ENCODE results near the gene SLC10A7. TPM values are rescaled to one million over a fixed set of nuclear protein-coding genes. Genes with fewer than 3 reads are reported as not detected.

The SLC10A7 gene
- total and polyA plus RNA-seq, 2 of the 4 experiments (the other 2 are of a cell fraction), result 5.2 to 8.4 TPM

DNA sequence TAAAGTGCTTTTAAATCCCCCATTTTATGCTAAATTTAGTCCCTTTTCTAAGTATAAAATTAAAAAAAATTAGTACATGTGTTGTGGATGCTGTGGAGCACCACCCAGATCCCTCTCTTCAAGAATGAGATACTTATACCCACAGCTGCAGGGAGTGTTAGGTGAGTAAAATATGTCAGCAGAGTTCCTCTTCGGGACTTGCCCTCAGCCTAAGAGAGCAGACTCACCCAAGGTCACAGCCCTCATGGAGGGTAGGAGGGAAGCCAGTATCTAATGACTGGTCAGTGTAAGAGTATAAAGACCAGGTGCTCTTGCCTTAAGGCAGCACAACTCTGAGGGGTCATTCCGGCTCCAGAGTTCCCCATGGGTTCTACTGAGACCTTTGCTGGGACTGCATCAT is 218.9 kb downstream of the SLC10A7 start:
- 83% methylated on average over 2 of the region's 2 CpGs; no CpG with 5 or more reads in 1 of the 2 experiments for WGBS, 2 experiments (ENCODE audit: extremely low coverage in 2 of 2, insufficient read length in 1 of 2)

More for the DNA sequence above, 218.9 kb downstream of the SLC10A7 start:
- intact Hi-C loops (cut with micrococcal nuclease) (no loop called here), dilution Hi-C loops (cut with HindIII; ENCODE audit: low sequenced_read_pairs, unreplicated experiment) (no loop called here), in situ Hi-C loops (cut with MboI; ENCODE audit: low sequenced_read_pairs) (no loop called here)
- no peak for ATAC-seq (ENCODE audit: low read depth)
- Histone ChIP-seq H3K27me3 (ENCODE audit: control insufficient read depth, insufficient read depth, low read length) (no peaks in the 10 kb centered on the region), H4K91ac (ENCODE audit: insufficient read depth, low read depth, low read length) (no peak overlapping the region), H3K18ac (ENCODE audit: low read depth, low read length) (no peak overlapping the region), H2BK15ac (ENCODE audit: low read depth, low read length) (no peak overlapping the region), H3K14ac (replicated peaks; ENCODE audit: low read depth, low read length) (no peak overlapping the region), H3K4ac (ENCODE audit: low read depth, low read length) (no peak overlapping the region), H2AK9ac (replicated peaks; ENCODE audit: low read depth, low read length, poor library complexity) (no peak overlapping the region), H2AFZ (replicated peaks; ENCODE audit: low read length, poor library complexity) (no peak overlapping the region), H3K4me1 (ENCODE audit: control insufficient read depth, insufficient read depth, low read length) (no peaks in the 10 kb centered on the region), H3K4me3 (ENCODE audit: insufficient read depth, low read depth, low read length) (no peak overlapping the region), H3K9me3 (ENCODE audit: control insufficient read depth, insufficient read depth, low read length) (no peaks in the 10 kb centered on the region), H4K8ac (ENCODE audit: low read depth in 2 of 2, low read length in 2 of 2) (no peak overlapping the region), H4K5ac (ENCODE audit: low read depth, low read length) (no peak overlapping the region), H4K20me1 (ENCODE audit: insufficient read depth, low read length) (no peaks in the 10 kb centered on the region), H3K27ac (ENCODE audit: insufficient read depth, low read length) (no peak overlapping the region), H2BK20ac (ENCODE audit: low read depth, low read length) (no peak overlapping the region), H3K36me3 (ENCODE audit: control insufficient read depth, insufficient read depth, low read length) (no peaks in the 10 kb centered on the region), H3K79me1 (ENCODE audit: low read depth in 1 of 2, low read length in 2 of 2) (no peaks in the 10 kb centered on the region), H3K9ac (ENCODE audit: low read depth, low read length) (no peak overlapping the region), H3K9me1 (ENCODE audit: insufficient read depth, low read length) (no peaks in the 10 kb centered on the region), H3K23ac (ENCODE audit: low read depth, low read length) (no peak overlapping the region), H3K4me2 (ENCODE audit: low read depth, low read length) (no peak overlapping the region), H2BK120ac (ENCODE audit: low read depth, low read length) (no peak overlapping the region), H2AK5ac (ENCODE audit: low read depth, low read length) (no peak overlapping the region), H3K56ac (ENCODE audit: extremely low read depth, insufficient read depth, low read length) (no peak overlapping the region), H2BK5ac (ENCODE audit: low read depth, low read length, poor library complexity, severe bottlenecking) (no peak overlapping the region)
- no TSS peak for BruUV-seq (replicated peaks)
- ChIA-PET CTCF (no interaction called here), POLR2A (ENCODE audit: unreplicated experiment) (no interaction called here)
- DNase-seq, result no peak
- no peak for TF ChIP-seq MAFK (IDR thresholded peaks at IDR 0.05; ENCODE audit: low read depth, low read length)
- TF ChIP-seq POLR2A (IDR thresholded peaks at IDR 0.05; ENCODE audit: low read depth, low read length), result no peak
- no peak for TF ChIP-seq CHD1 (IDR thresholded peaks at IDR 0.05; ENCODE audit: low read depth, low read length)
- no peak for TF ChIP-seq NFE2L2 (IDR thresholded peaks at IDR 0.05; ENCODE audit: low read depth, low read length)
- TF ChIP-seq CEBPB (IDR thresholded peaks at IDR 0.05; ENCODE audit: low read depth, low read length), result no peak
- no peak for TF ChIP-seq RCOR1 (IDR thresholded peaks at IDR 0.05; ENCODE audit: insufficient replicate concordance, low read length)
- no peak for TF ChIP-seq FOS (IDR thresholded peaks at IDR 0.05; ENCODE audit: low read depth, low read length)
- no peak for TF ChIP-seq BHLHE40 (IDR thresholded peaks at IDR 0.05; ENCODE audit: low read depth, low read length)
- TF ChIP-seq, protein P1, sequence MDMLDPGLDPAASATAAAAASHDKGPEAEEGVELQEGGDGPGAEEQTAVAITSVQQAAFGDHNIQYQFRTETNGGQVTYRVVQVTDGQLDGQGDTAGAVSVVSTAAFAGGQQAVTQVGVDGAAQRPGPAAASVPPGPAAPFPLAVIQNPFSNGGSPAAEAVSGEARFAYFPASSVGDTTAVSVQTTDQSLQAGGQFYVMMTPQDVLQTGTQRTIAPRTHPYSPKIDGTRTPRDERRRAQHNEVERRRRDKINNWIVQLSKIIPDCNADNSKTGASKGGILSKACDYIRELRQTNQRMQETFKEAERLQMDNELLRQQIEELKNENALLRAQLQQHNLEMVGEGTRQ (IDR thresholded peaks at IDR 0.05; ENCODE audit: low read depth, low read length), result no peak
- no peak for TF ChIP-seq RFX5 (IDR thresholded peaks at IDR 0.05; ENCODE audit: low read depth, low read length)
